Airway epithelial cell (primary cell): ENCODE data around the gene FYB1. TPM values are rescaled to one million over a fixed set of nuclear protein-coding genes. Genes with fewer than 3 reads are reported as not detected.

Experiments
- total RNA-seq: library from RNA; depleted of rRNA; stranded (reverse); fragments of >200 nt; gene quantifications from 2 replicates; pipeline ENCODE4 v1.2.3, GENCODE V29; 2015

Gene FYB1, protein sequence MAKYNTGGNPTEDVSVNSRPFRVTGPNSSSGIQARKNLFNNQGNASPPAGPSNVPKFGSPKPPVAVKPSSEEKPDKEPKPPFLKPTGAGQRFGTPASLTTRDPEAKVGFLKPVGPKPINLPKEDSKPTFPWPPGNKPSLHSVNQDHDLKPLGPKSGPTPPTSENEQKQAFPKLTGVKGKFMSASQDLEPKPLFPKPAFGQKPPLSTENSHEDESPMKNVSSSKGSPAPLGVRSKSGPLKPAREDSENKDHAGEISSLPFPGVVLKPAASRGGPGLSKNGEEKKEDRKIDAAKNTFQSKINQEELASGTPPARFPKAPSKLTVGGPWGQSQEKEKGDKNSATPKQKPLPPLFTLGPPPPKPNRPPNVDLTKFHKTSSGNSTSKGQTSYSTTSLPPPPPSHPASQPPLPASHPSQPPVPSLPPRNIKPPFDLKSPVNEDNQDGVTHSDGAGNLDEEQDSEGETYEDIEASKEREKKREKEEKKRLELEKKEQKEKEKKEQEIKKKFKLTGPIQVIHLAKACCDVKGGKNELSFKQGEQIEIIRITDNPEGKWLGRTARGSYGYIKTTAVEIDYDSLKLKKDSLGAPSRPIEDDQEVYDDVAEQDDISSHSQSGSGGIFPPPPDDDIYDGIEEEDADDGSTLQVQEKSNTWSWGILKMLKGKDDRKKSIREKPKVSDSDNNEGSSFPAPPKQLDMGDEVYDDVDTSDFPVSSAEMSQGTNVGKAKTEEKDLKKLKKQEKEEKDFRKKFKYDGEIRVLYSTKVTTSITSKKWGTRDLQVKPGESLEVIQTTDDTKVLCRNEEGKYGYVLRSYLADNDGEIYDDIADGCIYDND
- total RNA-seq, result 0.99 and 3.6 TPM in 2 replicates

GRCh38 chr5:39219437-39219836 is at the start of gene FYB1:
Gene FYB1 (minus strand): TSS chr5:39219563. CDS start chr5:39202960, 16,603 bp downstream.

GRCh38 chr5:39074017-39074814 is 145.1 kb downstream of the FYB1 start, which contains the start of gene RICTOR:
Gene RICTOR (minus strand): TSS chr5:39074399. CDS start chr5:39074377, 22 bp downstream.

Other genes with a start within 250 kb of the FYB1 start
- 8.1 and 12.6 TPM in 2 replicates for gene RICTOR, start 145.2 kb downstream of the FYB1 start, total RNA-seq
- gene C9, start 144.9 kb upstream of the FYB1 start, total RNA-seq, result not detected in 2 replicates
- 0.28 and 1.2 TPM in 2 replicates for gene DAB2, start 205.4 kb upstream of the FYB1 start, total RNA-seq